ENCODE measurements around the gene PODNL1.

Gene PODNL1

GRCh38 chr19:13984875-13985741, 46.9 kb upstream of the PODNL1 start:
- Histone ChIP-seq H3K36me3 (ENCODE audit: control insufficient read depth in 1 of 2, insufficient read depth in 2 of 2, low read length in 2 of 2) (peaks cover 18 to 20% of the 10 kb centered on the region in 2 experiments), H3K14ac (ENCODE audit: low read length) (no peak overlapping the region), H3K4me1 (ENCODE audit: control insufficient read depth in 1 of 2, insufficient read depth in 2 of 2, low read length in 2 of 2) (peaks cover 16 to 26% of the 10 kb centered on the region in 2 experiments), H3K18ac (ENCODE audit: low read length) (no peak overlapping the region), H2BK5ac (ENCODE audit: low read depth, low read length, poor library complexity) (no peak overlapping the region), H2BK12ac (ENCODE audit: low read length) (no peak overlapping the region), H4K91ac (ENCODE audit: low read depth, low read length) (no peak overlapping the region), H3K79me1 (ENCODE audit: low read length) (peaks cover 2% of the 10 kb centered on the region), H3K23ac (ENCODE audit: low read length) (no peak overlapping the region), H3K27ac (ENCODE audit: low read depth, low read length) (no peak overlapping the region), H3K9ac (ENCODE audit: low read length) (no peak overlapping the region), H3K27me3 (ENCODE audit: insufficient read depth, low read length) (no peaks in the 10 kb centered on the region), H4K8ac (ENCODE audit: low read depth, low read length) (no peak overlapping the region), H2BK120ac (ENCODE audit: insufficient read depth, low read length, poor library complexity) (no peak overlapping the region), H4K12ac (ENCODE audit: low read depth, low read length) (no peak overlapping the region), H3K4me2 (ENCODE audit: low read length) (no peak overlapping the region), H3K9me3 (ENCODE audit: insufficient read depth, low read depth, low read length) (peaks cover 2% of the 10 kb centered on the region), H3K4ac (ENCODE audit: low read depth, low read length) (no peak overlapping the region), H3K79me2 (ENCODE audit: control insufficient read depth, insufficient read depth, low read length, poor library complexity) (no peaks in the 10 kb centered on the region), H2AFZ (ENCODE audit: insufficient read depth, low read length, poor library complexity) (no peak overlapping the region), H3K4me3 (ENCODE audit: low read depth, low read length) (no peak overlapping the region), H2AK5ac (ENCODE audit: low read length) (no peak overlapping the region)
- DNase-seq: no peak
- no CpG with 5 or more reads among the region's 25 CpGs for WGBS (ENCODE audit: extremely low coverage, insufficient coverage, insufficient read length)

- no peak for DNase-seq
- no peak overlapping the region for H2AFZ ChIP-seq (ENCODE audit: insufficient read depth, low read length, poor library complexity)
- no peak overlapping the region for H3K27ac ChIP-seq (ENCODE audit: low read depth, low read length)
- H3K4me3 ChIP-seq (ENCODE audit: low read depth, low read length): no peak overlapping the region
- H2BK120ac ChIP-seq (ENCODE audit: insufficient read depth, low read length, poor library complexity): no peak overlapping the region
- H3K27me3 ChIP-seq (ENCODE audit: insufficient read depth, low read length): no peaks in the 10 kb centered on the region
- H2BK5ac ChIP-seq (ENCODE audit: low read depth, low read length, poor library complexity): no peak overlapping the region
- peaks cover 18 to 20% of the 10 kb centered on the region in 2 experiments for H3K36me3 ChIP-seq (ENCODE audit: control insufficient read depth in 1 of 2, insufficient read depth in 2 of 2, low read length in 2 of 2)
- no peak overlapping the region for H3K4ac ChIP-seq (ENCODE audit: low read depth, low read length)
- no peak overlapping the region for H4K12ac ChIP-seq (ENCODE audit: low read depth, low read length)
- no CpG with 5 or more reads among the region's 15 CpGs for WGBS (ENCODE audit: extremely low coverage, insufficient coverage, insufficient read length)
- H3K18ac ChIP-seq (ENCODE audit: low read length): no peak overlapping the region
- no peak overlapping the region for H3K9ac ChIP-seq (ENCODE audit: low read length)
- no peaks in the 10 kb centered on the region for H3K79me2 ChIP-seq (ENCODE audit: control insufficient read depth, insufficient read depth, low read length, poor library complexity)
- H3K4me2 ChIP-seq (ENCODE audit: low read length): no peak overlapping the region
- H3K9me3 ChIP-seq (ENCODE audit: insufficient read depth, low read depth, low read length): peaks cover 2% of the 10 kb centered on the region
- H3K4me1 ChIP-seq (ENCODE audit: control insufficient read depth in 1 of 2, insufficient read depth in 2 of 2, low read length in 2 of 2): peaks cover 22 to 32% of the 10 kb centered on the region in 2 experiments
- H2AK5ac ChIP-seq (ENCODE audit: low read length): no peak overlapping the region
- H3K79me1 ChIP-seq (ENCODE audit: low read length): peaks cover 2% of the 10 kb centered on the region
- no peak overlapping the region for H3K23ac ChIP-seq (ENCODE audit: low read length)
- no peak overlapping the region for H2BK12ac ChIP-seq (ENCODE audit: low read length)
- H3K14ac ChIP-seq (ENCODE audit: low read length): no peak overlapping the region
- H4K8ac ChIP-seq (ENCODE audit: low read depth, low read length): no peak overlapping the region
- H4K91ac ChIP-seq (ENCODE audit: low read depth, low read length): no peak overlapping the region
These were observed 46.0 kb upstream of the PODNL1 start for GRCh38 chr19:13984186-13984585.

GRCh38 chr19:13983213-13983889, 45.1 kb upstream of the PODNL1 start:
- Histone ChIP-seq H2BK5ac (ENCODE audit: low read depth, low read length, poor library complexity) (no peak overlapping the region), H4K8ac (ENCODE audit: low read depth, low read length) (no peak overlapping the region), H2AFZ (ENCODE audit: insufficient read depth, low read length, poor library complexity) (no peak overlapping the region), H2BK12ac (ENCODE audit: low read length) (no peak overlapping the region), H3K23ac (ENCODE audit: low read length) (no peak overlapping the region), H3K18ac (ENCODE audit: low read length) (no peak overlapping the region), H4K91ac (ENCODE audit: low read depth, low read length) (no peak overlapping the region), H3K14ac (ENCODE audit: low read length) (no peak overlapping the region), H3K36me3 (ENCODE audit: control insufficient read depth in 1 of 2, insufficient read depth in 2 of 2, low read length in 2 of 2) (peaks cover 15 to 16% of the 10 kb centered on the region in 2 experiments), H3K4me3 (ENCODE audit: low read depth, low read length) (no peak overlapping the region), H2AK5ac (ENCODE audit: low read length) (no peak overlapping the region), H3K27me3 (ENCODE audit: insufficient read depth, low read length) (no peaks in the 10 kb centered on the region), H2BK120ac (ENCODE audit: insufficient read depth, low read length, poor library complexity) (no peak overlapping the region), H3K9ac (ENCODE audit: low read length) (no peak overlapping the region), H3K4ac (ENCODE audit: low read depth, low read length) (no peak overlapping the region), H3K79me1 (ENCODE audit: low read length) (peaks cover 6% of the 10 kb centered on the region), H3K4me1 (ENCODE audit: control insufficient read depth in 1 of 2, insufficient read depth in 2 of 2, low read length in 2 of 2) (peaks cover 24 to 38% of the 10 kb centered on the region in 2 experiments), H3K4me2 (ENCODE audit: low read length) (no peak overlapping the region), H3K27ac (ENCODE audit: low read depth, low read length) (no peak overlapping the region), H4K12ac (ENCODE audit: low read depth, low read length) (no peak overlapping the region), H3K79me2 (ENCODE audit: control insufficient read depth, insufficient read depth, low read length, poor library complexity) (peaks cover 2% of the 10 kb centered on the region), H3K9me3 (ENCODE audit: insufficient read depth, low read depth, low read length) (peaks cover 2% of the 10 kb centered on the region)
- WGBS (ENCODE audit: extremely low coverage, insufficient coverage, insufficient read length): no CpG with 5 or more reads among the region's 21 CpGs
- no peak for DNase-seq

- H4K91ac ChIP-seq (ENCODE audit: low read depth, low read length): no peak overlapping the region
- no CpG with 5 or more reads among the region's 9 CpGs for WGBS (ENCODE audit: extremely low coverage, insufficient coverage, insufficient read length)
- H3K4me3 ChIP-seq (ENCODE audit: low read depth, low read length): no peak overlapping the region
- H3K23ac ChIP-seq (ENCODE audit: low read length): no peak overlapping the region
- H3K9me3 ChIP-seq (ENCODE audit: insufficient read depth, low read depth, low read length): peaks cover 2% of the 10 kb centered on the region
- no peak overlapping the region for H2AK5ac ChIP-seq (ENCODE audit: low read length)
- H2BK5ac ChIP-seq (ENCODE audit: low read depth, low read length, poor library complexity): no peak overlapping the region
- no peak overlapping the region for H3K27ac ChIP-seq (ENCODE audit: low read depth, low read length)
- peaks cover 6% of the 10 kb centered on the region for H3K79me1 ChIP-seq (ENCODE audit: low read length)
- H2BK120ac ChIP-seq (ENCODE audit: insufficient read depth, low read length, poor library complexity): no peak overlapping the region
- H3K18ac ChIP-seq (ENCODE audit: low read length): no peak overlapping the region
- H3K79me2 ChIP-seq (ENCODE audit: control insufficient read depth, insufficient read depth, low read length, poor library complexity): peaks cover 2% of the 10 kb centered on the region
- no peak overlapping the region for H3K9ac ChIP-seq (ENCODE audit: low read length)
- no peaks in the 10 kb centered on the region for H3K27me3 ChIP-seq (ENCODE audit: insufficient read depth, low read length)
- peaks cover 12 to 15% of the 10 kb centered on the region in 2 experiments for H3K36me3 ChIP-seq (ENCODE audit: control insufficient read depth in 1 of 2, insufficient read depth in 2 of 2, low read length in 2 of 2)
- H2AFZ ChIP-seq (ENCODE audit: insufficient read depth, low read length, poor library complexity): no peak overlapping the region
- no peak overlapping the region for H2BK12ac ChIP-seq (ENCODE audit: low read length)
- no peak overlapping the region for H4K12ac ChIP-seq (ENCODE audit: low read depth, low read length)
- H4K8ac ChIP-seq (ENCODE audit: low read depth, low read length): no peak overlapping the region
- no peak for DNase-seq
- H3K4me1 ChIP-seq (ENCODE audit: control insufficient read depth in 1 of 2, insufficient read depth in 2 of 2, low read length in 2 of 2): peaks cover 29 to 43% of the 10 kb centered on the region in 2 experiments
- H3K4me2 ChIP-seq (ENCODE audit: low read length): no peak overlapping the region
- no peak overlapping the region for H3K4ac ChIP-seq (ENCODE audit: low read depth, low read length)
- H3K14ac ChIP-seq (ENCODE audit: low read length): no peak overlapping the region
These were observed 44.6 kb upstream of the PODNL1 start for GRCh38 chr19:13982773-13983172.
